Neural progenitor cell (in vitro differentiated cells): ENCODE data around the gene FYCO1.

Experiments used
- EZH2 ChIP-seq: fragments of 200-600 bp; sonication (generic); IDR thresholded peaks from 2 replicates; pipeline ENCODE4 v1.6.1; 2017; ENCODE audit warnings: antibody characterized with exemption, mild to moderate bottlenecking, moderate library complexity
- EZH2phosphoT487 ChIP-seq: fragments of 200-600 bp; sonication (generic); IDR thresholded peaks from 2 replicates; pipeline ENCODE4 v1.6.1; 2017; ENCODE audit warnings: antibody characterized with exemption
- TF ChIP-seq, protein P1 (sequence below): fragments of 200-600 bp; sonication (generic); IDR thresholded peaks from 2 replicates; pipeline ENCODE4 v1.5.1; 2017; ENCODE audit warnings: antibody characterized with exemption, mild to moderate bottlenecking

DNA sequence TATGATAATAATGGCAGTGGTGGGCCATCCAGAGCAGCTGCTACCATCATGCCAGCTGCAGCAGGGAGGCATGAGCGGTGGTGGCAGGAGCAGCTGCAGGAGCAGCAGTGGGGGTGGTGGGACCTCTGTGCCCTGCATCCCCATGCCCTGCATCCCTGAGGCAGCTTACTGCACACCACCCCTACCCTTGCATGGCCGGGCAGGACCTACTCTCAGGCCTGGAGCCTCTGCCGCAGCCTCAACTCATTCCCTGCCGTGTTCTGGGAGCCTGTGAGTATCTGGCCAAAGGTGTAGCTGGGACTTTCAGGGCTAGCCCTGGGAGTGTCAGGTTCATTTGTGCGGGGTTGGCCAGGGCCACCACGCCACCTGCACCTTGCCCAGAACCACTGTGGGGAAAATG, 35.0 kb upstream of the FYCO1 start:
- TF ChIP-seq EZH2phosphoT487 (no peak), EZH2 (no peak)
- TF ChIP-seq, protein P1, sequence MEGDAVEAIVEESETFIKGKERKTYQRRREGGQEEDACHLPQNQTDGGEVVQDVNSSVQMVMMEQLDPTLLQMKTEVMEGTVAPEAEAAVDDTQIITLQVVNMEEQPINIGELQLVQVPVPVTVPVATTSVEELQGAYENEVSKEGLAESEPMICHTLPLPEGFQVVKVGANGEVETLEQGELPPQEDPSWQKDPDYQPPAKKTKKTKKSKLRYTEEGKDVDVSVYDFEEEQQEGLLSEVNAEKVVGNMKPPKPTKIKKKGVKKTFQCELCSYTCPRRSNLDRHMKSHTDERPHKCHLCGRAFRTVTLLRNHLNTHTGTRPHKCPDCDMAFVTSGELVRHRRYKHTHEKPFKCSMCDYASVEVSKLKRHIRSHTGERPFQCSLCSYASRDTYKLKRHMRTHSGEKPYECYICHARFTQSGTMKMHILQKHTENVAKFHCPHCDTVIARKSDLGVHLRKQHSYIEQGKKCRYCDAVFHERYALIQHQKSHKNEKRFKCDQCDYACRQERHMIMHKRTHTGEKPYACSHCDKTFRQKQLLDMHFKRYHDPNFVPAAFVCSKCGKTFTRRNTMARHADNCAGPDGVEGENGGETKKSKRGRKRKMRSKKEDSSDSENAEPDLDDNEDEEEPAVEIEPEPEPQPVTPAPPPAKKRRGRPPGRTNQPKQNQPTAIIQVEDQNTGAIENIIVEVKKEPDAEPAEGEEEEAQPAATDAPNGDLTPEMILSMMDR, result no peak
